ENCODE measurements around the gene ALMS1.

GRCh38 chr2:73408198-73408597 is 22.6 kb downstream of the ALMS1 start:
- TF ChIP-seq CTCF (IDR thresholded peaks at IDR 0.05; ENCODE audit: borderline replicate concordance, extremely low read depth, low read length, poor library complexity, severe bottlenecking), result no peak
- no peak for TF ChIP-seq EZH2 (IDR thresholded peaks at IDR 0.05; ENCODE audit: borderline replicate concordance, low read depth, low read length, severe bottlenecking)
